K562 (cell line): Measurements from ENCODE around the gene BDNF. TPM values are rescaled to one million over a fixed set of nuclear protein-coding genes. Genes with fewer than 3 reads are reported as not detected.

Experiments
- ATAC-seq: fragments of 200-7000 bp; cut with Tn5 transposase; 3 replicates; pipeline ENCODE4 v1.9.1; 2020; ENCODE audit warnings: moderate library complexity
- BruUV-seq: library from RNA; stranded (reverse); fragments of 400-500 nt; replicated peaks from 2 replicates; lab custom pipeline; 2021; lab: Mats Ljungman, UMichigan
- CTCF ChIA-PET: fragments of 300-600 bp; formaldehyde crosslinking; extraction: SDS; loops from one replicate; lab custom pipeline; 2021; ENCODE audit warnings: low intra/inter-chr PET ratio; lab: Yijun Ruan, JAX
- POLR2A ChIA-PET: fragments of 300-600, 350-650 bp; sonication (Branson Sonifier 250); formaldehyde crosslinking; extraction: SDS; loops from one replicate; lab custom pipeline; 2021; ENCODE audit warnings: antibody characterized with exemption, inconsistent platforms; lab: Yijun Ruan, JAX
- DNase-seq, 4 experiments: peaks; one replicate each; pipeline versions ENCODE4 v3.0.0 to v3.0.0-alpha.2; 2011 to 2018; ENCODE audit warnings: low spot score in 3 of 4, mixed read lengths in 3 of 4; ENCODE audit errors: extremely low read depth in 1 of 4
- FAIRE-seq: peaks from 2 replicates; lab custom pipeline; 2011; peaks lifted over from hg19 to GRCh38; lab: Jason Lieb, UNC
- H2AFZ ChIP-seq: 2 replicates; pipeline ENCODE4 v1.6.0; 2011; ENCODE audit warnings: low read depth, low read length, control low read depth, inconsistent platforms
- H3K27ac ChIP-seq: fragments of 200-600 bp; 3 replicates; pipeline ENCODE4 v1.8.0; 2011; ENCODE audit warnings: low read depth, mild to moderate bottlenecking, control low read depth, inconsistent platforms, low read length, moderate library complexity, mixed read lengths; ENCODE audit errors: extremely low read depth
- H3K27me3 ChIP-seq, 2 experiments: fragments of 300-600 bp in 1 of 2; 2 replicates in 1 of 2; 3 replicates in 1 of 2; pipeline versions ENCODE4 v1.6.0 to v1.8.0; 2011; ENCODE audit warnings: inconsistent platforms in 2 of 2, low read length in 2 of 2, mild to moderate bottlenecking in 1 of 2, mixed read lengths in 1 of 2, moderate library complexity in 1 of 2; ENCODE audit not compliant: control insufficient read depth in 2 of 2, insufficient read depth in 2 of 2
- H3K36me3 ChIP-seq: fragments of 300-600 bp; 3 replicates; pipeline ENCODE4 v1.8.0; 2011; ENCODE audit warnings: mild to moderate bottlenecking, low read length, inconsistent platforms; ENCODE audit not compliant: control insufficient read depth, insufficient read depth
- H3K4me1 ChIP-seq, 2 experiments: fragments of 200-600 bp in 1 of 2; replicated peaks in 1 of 2; 2 replicates in 1 of 2; 3 replicates in 1 of 2; pipeline versions ENCODE4 v1.5.1 to v1.8.0; 2011; ENCODE audit warnings: inconsistent platforms in 2 of 2, low read length in 2 of 2, mild to moderate bottlenecking in 1 of 2, mixed read lengths in 1 of 2, moderate library complexity in 1 of 2; ENCODE audit not compliant: control insufficient read depth in 2 of 2, insufficient read depth in 2 of 2
- H3K4me2 ChIP-seq: 2 replicates; pipeline ENCODE4 v1.6.1; 2011; ENCODE audit warnings: low read length, control low read depth, inconsistent platforms, mixed read lengths; ENCODE audit not compliant: insufficient read depth
- H3K4me3 ChIP-seq: fragments of 200-600 bp; sonication (generic), shearing (Covaris generic); 2 replicates; pipeline ENCODE4 v1.5.1; 2016; ENCODE audit warnings: control low read depth, inconsistent platforms
- H3K79me2 ChIP-seq: fragments of 200-600 bp; 3 replicates; pipeline ENCODE4 v1.8.0; 2011; ENCODE audit warnings: low read length, inconsistent platforms; ENCODE audit not compliant: control insufficient read depth, insufficient read depth
- H3K9ac ChIP-seq, 2 experiments: 2 replicates each; pipeline versions ENCODE4 v1.6.0 to v1.6.1; 2011; ENCODE audit warnings: low read depth in 2 of 2, low read length in 2 of 2, control low read depth in 1 of 2, inconsistent platforms in 1 of 2, mild to moderate bottlenecking in 1 of 2, mixed read lengths in 1 of 2; ENCODE audit not compliant: insufficient read depth in 1 of 2
- H3K9me1 ChIP-seq: one replicate; pipeline ENCODE4 v1.6.0; 2011; ENCODE audit warnings: inconsistent platforms, mild to moderate bottlenecking, low read length, moderate library complexity; ENCODE audit not compliant: control insufficient read depth, insufficient read depth
- H3K9me3 ChIP-seq: replicated peaks from 2 replicates; pipeline ENCODE4 v1.5.1; 2011; ENCODE audit warnings: low read depth, low read length, inconsistent platforms; ENCODE audit not compliant: control insufficient read depth, insufficient read depth
- H4K20me1 ChIP-seq: replicated peaks from 2 replicates; pipeline ENCODE4 v1.6.1; 2011; ENCODE audit warnings: low read length, inconsistent platforms, mixed read lengths; ENCODE audit not compliant: control insufficient read depth, insufficient read depth
- CAMTA2 ChIP-seq: fragments of 250-450 bp; sonication (Bioruptor Pico); conservative IDR thresholded peaks from 2 replicates; pipeline ENCODE4 v1.5.1; 2022
- CGGBP1 ChIP-seq: fragments of 250-450 bp; sonication (Bioruptor Pico); IDR thresholded peaks from 2 replicates; pipeline ENCODE4 v1.9.0; 2021; ENCODE audit warnings: mild to moderate bottlenecking
- EP400 ChIP-seq: fragments of 450-650 bp; IDR thresholded peaks from 2 replicates; pipeline ENCODE4 v1.6.1; 2017; ENCODE audit warnings: antibody characterized with exemption, mild to moderate bottlenecking, moderate library complexity
- HDAC1 ChIP-seq, 2 experiments: fragments of 450-650 bp; IDR thresholded peaks; 2 replicates each; pipeline ENCODE4 v1.6.1; 2016 to 2017; ENCODE audit warnings: inconsistent platforms in 1 of 2, mild to moderate bottlenecking in 1 of 2, moderate library complexity in 1 of 2
- NKRF ChIP-seq: fragments of 450-650 bp; IDR thresholded peaks from 2 replicates; pipeline ENCODE4 v1.6.1; 2016; ENCODE audit warnings: borderline replicate concordance
- POU5F1 ChIP-seq: fragments of 150-350 bp; IDR thresholded peaks from 2 replicates; pipeline ENCODE4 v1.6.1; 2014; ENCODE audit warnings: borderline replicate concordance, low read length, low read depth, mild to moderate bottlenecking; ENCODE audit not compliant: partially characterized antibody
- RB1 ChIP-seq: fragments of 450-650 bp; IDR thresholded peaks from 2 replicates; pipeline ENCODE4 v1.6.1; 2017; ENCODE audit warnings: low read depth, mild to moderate bottlenecking
- RBM39 ChIP-seq: fragments of 200-400 bp; formaldehyde crosslinking; optimal IDR thresholded peaks from 2 replicates; pipeline ENCODE3; 2018; ENCODE audit warnings: low read depth, low read length
- ZBTB2 ChIP-seq: fragments of 450-650 bp; IDR thresholded peaks from 2 replicates; pipeline ENCODE4 v1.6.1; 2016; ENCODE audit warnings: antibody characterized with exemption
- ZBTB9 ChIP-seq: fragments of 450-650 bp; formaldehyde crosslinking; IDR thresholded peaks from 2 replicates; pipeline ENCODE4 v1.4.0; 2020; ENCODE audit warnings: mild to moderate bottlenecking, moderate library complexity
- ZNF232 ChIP-seq: sonication (generic); formaldehyde crosslinking; IDR thresholded peaks from 2 replicates; pipeline ENCODE4 v1.8.0; 2022; ENCODE audit warnings: mild to moderate bottlenecking, missing genetic modification reagents
- ZNF830 ChIP-seq: fragments of 250-450 bp; sonication (Bioruptor Pico); IDR thresholded peaks from 2 replicates; pipeline ENCODE4 v1.5.0; 2021; ENCODE audit warnings: mild to moderate bottlenecking
- WGBS: fragments of 100-300 bp; shearing (Covaris generic); methylation state at CpG from one replicate; pipeline ENCODE4 v1.1.6; 2016; ENCODE audit warnings: low coverage, mixed read lengths; ENCODE audit not compliant: insufficient coverage; ENCODE audit errors: missing lambda C conversion rate; 5-methylcytosine and 5-hydroxymethylcytosine counted together
- in situ Hi-C: fragments of 300-500 bp; cut with MboI; formaldehyde crosslinking; loops from 4 replicates; pipeline ENCODE4 v1.15.0; 2018; ENCODE audit warnings: inconsistent platforms, mixed read lengths
- intact Hi-C: fragments of 100-400 bp; cut with micrococcal nuclease; formaldehyde crosslinking; loops from 2 replicates; pipeline ENCODE4 v1.14.2; 2022
- polyA plus RNA-seq, 8 experiments: library from polyadenylated mRNA; depleted of rRNA in 4 of 8; stranded (reverse) in 5 of 8; unstranded in 3 of 8; fragments of >200 nt; fragmentation: Nextera tagmentation in 2 of 8; fragmentation: Illumina TruSeq in 1 of 8; extraction: Ambion mirVana in 2 of 8; extraction: Trizol in 1 of 8; gene quantifications; 2 replicates each; pipeline versions ENCODE4 v1.2.1 to v1.2.3, GENCODE V29; 2011 to 2014; ENCODE audit warnings: inconsistent platforms in 1 of 8, missing spikeins in 1 of 8
- total RNA-seq, 7 experiments: library from RNA; depleted of rRNA in 6 of 7; stranded (reverse); fragments of >200 nt in 6 of 7; fragmentation: Illumina TruSeq in 2 of 7; extraction: Trizol in 2 of 7; gene quantifications; 2 replicates each; pipeline versions ENCODE4 v1.2.1 to v1.2.3, GENCODE V29; 2011 to 2021; ENCODE audit warnings: low replicate concordance in 1 of 7

BDNF gene
- total and polyA plus RNA-seq, 9 of the 15 experiments (the other 6 are each of a cell fraction or from before 2014, with no cell fraction given): 0.04 TPM; not detected in 8

- no peak for TF ChIP-seq RBM39
- no peak for TF ChIP-seq HDAC1 (IDR thresholded peaks at IDR 0.05)
- no peak for TF ChIP-seq CAMTA2 (CRISPR knock-in tag)
- TF ChIP-seq EP400: no peak
- TF ChIP-seq ZNF830 (CRISPR knock-in tag): no peak
- no peak for TF ChIP-seq RB1
- TF ChIP-seq ZBTB2: no peak
- no peak for TF ChIP-seq ZBTB9 (CRISPR knock-in tag)
- no peak for TF ChIP-seq POU5F1
- TF ChIP-seq NKRF: no peak
- no peak for TF ChIP-seq CGGBP1 (CRISPR knock-in tag)
- no peak for TF ChIP-seq ZNF232 (CRISPR knock-in tag)
- no peaks in the 10 kb centered on the region for H4K20me1 ChIP-seq
- ATAC-seq: no peak
- no TSS peak for BruUV-seq
- no peaks in the 10 kb centered on the region for H3K36me3 ChIP-seq
- no peaks in the 10 kb centered on the region for H3K27me3 ChIP-seq
- H3K9ac ChIP-seq: no peak overlapping the region
- no peak overlapping the region for H3K4me2 ChIP-seq
- no peaks in the 10 kb centered on the region for H3K4me1 ChIP-seq
- H3K27ac ChIP-seq: no peak overlapping the region
- POLR2A ChIA-PET: no interaction called here
- H3K9me1 ChIP-seq: no peaks in the 10 kb centered on the region
- WGBS: 2% methylated on average over 4 of the region's 4 CpGs
- no peak for DNase-seq
- H2AFZ ChIP-seq: no peak overlapping the region
- no peak overlapping the region for H3K4me3 ChIP-seq
- no peaks in the 10 kb centered on the region for H3K79me2 ChIP-seq
- intact Hi-C loops: no loop called here
- no peak for FAIRE-seq
- CTCF ChIA-PET: no interaction called here
- in situ Hi-C loops: no loop called here
- H3K9me3 ChIP-seq: no peaks in the 10 kb centered on the region
These were observed 12.2 kb downstream of the BDNF start for GRCh38 chr11:27688076-27688475.
